Bronchial epithelial cell (primary cell): Measurements from ENCODE around the gene TWIST2. TPM values are rescaled to one million over a fixed set of nuclear protein-coding genes. Genes with fewer than 3 reads are reported as not detected.

Experiments used
- DNase-seq: peaks from one replicate; pipeline ENCODE4 v3.0.0-alpha.2; 2010; ENCODE audit warnings: low read depth
- FAIRE-seq: peaks from 2 replicates; lab custom pipeline; 2011; peaks lifted over from hg19 to GRCh38; lab: Jason Lieb, UNC
- H3K27me3 ChIP-seq: 2 replicates; pipeline ENCODE4 v1.5.1; 2011; ENCODE audit warnings: low read length; ENCODE audit not compliant: control insufficient read depth, insufficient read depth
- H3K36me3 ChIP-seq: 2 replicates; pipeline ENCODE4 v1.5.1; 2011; ENCODE audit warnings: low read length; ENCODE audit not compliant: control insufficient read depth, insufficient read depth
- H3K4me3 ChIP-seq: 2 replicates; pipeline ENCODE4 v1.5.1; 2011; ENCODE audit warnings: mild to moderate bottlenecking, low read depth, low read length, control low read depth
- CTCF ChIP-seq: IDR thresholded peaks from 2 replicates; pipeline ENCODE4 v1.5.1; 2011; ENCODE audit warnings: mild to moderate bottlenecking, moderate library complexity, low read length, control low read depth, inconsistent platforms; ENCODE audit not compliant: insufficient read depth, severe bottlenecking
- total RNA-seq: library from RNA; depleted of rRNA; stranded (reverse); fragments of >200 nt; gene quantifications from 2 replicates; pipeline ENCODE4 v1.2.1, GENCODE V29; 2014

TWIST2 gene
- total RNA-seq, 1 donor from 2014 or later: 7.4 TPM

- H3K4me3 ChIP-seq: no peak overlapping the region
- H3K27me3 ChIP-seq: no peaks in the 10 kb centered on the region
- no peak for TF ChIP-seq CTCF
- no peak for FAIRE-seq
- H3K36me3 ChIP-seq: no peaks in the 10 kb centered on the region
- no peak for DNase-seq
These were observed 57.8 kb downstream of the TWIST2 start for GRCh38 chr2:238905644-238906043.

GRCh38 chr2:238906254-238906935, 58.5 kb downstream of the TWIST2 start:
- Histone ChIP-seq H3K36me3 (no peaks in the 10 kb centered on the region), H3K27me3 (no peaks in the 10 kb centered on the region), H3K4me3 (no peak overlapping the region)
- no peak for TF ChIP-seq CTCF
- DNase-seq: no peak
- FAIRE-seq: no peak

- no peak for FAIRE-seq
- TF ChIP-seq CTCF: no peak
These were observed 59.2 kb downstream of the TWIST2 start for GRCh38 chr2:238906936-238907716.

GRCh38 chr2:238907717-238908173, 59.9 kb downstream of the TWIST2 start:
- DNase-seq: no peak
- no peak overlapping the region for H3K4me3 ChIP-seq
- no peaks in the 10 kb centered on the region for H3K36me3 ChIP-seq
- no peak for FAIRE-seq
- no peaks in the 10 kb centered on the region for H3K27me3 ChIP-seq
- TF ChIP-seq CTCF: no peak

More at GRCh38 chr2:238906936-238907716, 59.2 kb downstream of the TWIST2 start:
- Histone ChIP-seq H3K4me3 (no peak overlapping the region), H3K27me3 (no peaks in the 10 kb centered on the region), H3K36me3 (no peaks in the 10 kb centered on the region)
- no peak for DNase-seq

- TF ChIP-seq CTCF: no peak
- peak; percentile 7 for DNase-seq
- FAIRE-seq: no peak
- no peaks in the 10 kb centered on the region for H3K36me3 ChIP-seq
- H3K4me3 ChIP-seq: no peak overlapping the region
- no peaks in the 10 kb centered on the region for H3K27me3 ChIP-seq
These were observed 61.4 kb downstream of the TWIST2 start for GRCh38 chr2:238908960-238909951.
